Large intestine (tissue), 3 donors: ENCODE data around the gene GLB1L2. TPM values are rescaled to one million over a fixed set of nuclear protein-coding genes. Genes with fewer than 3 reads are reported as not detected.
A peak's percentile ranks its signal among the peaks of the same experiment; 100 is the strongest.

Experiments
- DNase-seq, 2 donors: peaks; one replicate each; pipeline versions ENCODE4 v3.0.0 to v3.0.0-alpha.2; 2013
- H3K27ac ChIP-seq: one replicate; pipeline ENCODE4 v1.5.1; 2013; ENCODE audit warnings: low read length
- H3K27me3 ChIP-seq: 2 replicates; pipeline ENCODE4 v1.6.1; 2013; ENCODE audit warnings: low read length; ENCODE audit not compliant: control insufficient read depth, insufficient read depth
- H3K36me3 ChIP-seq: 2 replicates; pipeline ENCODE4 v1.6.1; 2013; ENCODE audit warnings: low read length; ENCODE audit not compliant: control insufficient read depth, insufficient read depth
- H3K4me1 ChIP-seq: one replicate; pipeline ENCODE4 v1.6.1; 2013; ENCODE audit warnings: low read length; ENCODE audit not compliant: control insufficient read depth, insufficient read depth
- H3K4me3 ChIP-seq: one replicate; pipeline ENCODE4 v1.5.1; 2013; ENCODE audit warnings: low read length
- H3K9me3 ChIP-seq: one replicate; pipeline ENCODE4 v1.6.1; 2013; ENCODE audit warnings: mild to moderate bottlenecking, low read depth, low read length, moderate library complexity; ENCODE audit not compliant: control insufficient read depth
- WGBS: methylation state at CpG from one replicate; pipeline ENCODE4 v1.1.5; 2013; ENCODE audit warnings: low lambda C conversion rate; ENCODE audit not compliant: insufficient coverage; 5-methylcytosine and 5-hydroxymethylcytosine counted together
- polyA plus RNA-seq: library from polyadenylated mRNA; unstranded; fragments of 120-200 nt; gene quantifications from one replicate; pipeline ENCODE4 v1.2.1, GENCODE V29; 2013

Gene GLB1L2
- polyA plus RNA-seq, 1 donor, result 6.7 TPM

DNA sequence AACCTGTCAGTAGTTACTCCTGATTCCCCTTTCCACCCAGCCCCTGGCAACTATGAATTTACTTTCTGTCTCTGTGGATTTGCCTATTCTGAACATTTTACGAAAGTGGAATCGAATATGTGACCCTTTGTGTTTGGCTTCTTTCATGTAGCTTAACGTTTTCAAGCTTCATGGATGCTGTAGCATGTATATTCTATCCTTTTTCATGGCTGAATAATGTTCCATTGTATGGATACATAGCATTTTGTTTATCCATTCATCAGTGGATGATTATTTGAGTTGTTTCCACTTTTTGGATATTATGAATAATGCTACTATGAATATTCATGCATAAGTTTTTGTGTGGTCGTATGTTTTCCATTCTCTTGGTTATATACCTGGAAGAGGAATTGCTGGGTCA is 9.2 kb upstream of the GLB1L2 start:
- Histone ChIP-seq H3K36me3 (no peaks in the 10 kb centered on the region), H3K4me1 (no peaks in the 10 kb centered on the region), H3K9me3 (peaks cover 4% of the 10 kb centered on the region), H3K27me3 (no peaks in the 10 kb centered on the region), H3K4me3 (no peak overlapping the region), H3K27ac (no peak overlapping the region)
- no peak for DNase-seq
- WGBS, result 92% methylated on average over 2 of the region's 4 CpGs

DNA sequence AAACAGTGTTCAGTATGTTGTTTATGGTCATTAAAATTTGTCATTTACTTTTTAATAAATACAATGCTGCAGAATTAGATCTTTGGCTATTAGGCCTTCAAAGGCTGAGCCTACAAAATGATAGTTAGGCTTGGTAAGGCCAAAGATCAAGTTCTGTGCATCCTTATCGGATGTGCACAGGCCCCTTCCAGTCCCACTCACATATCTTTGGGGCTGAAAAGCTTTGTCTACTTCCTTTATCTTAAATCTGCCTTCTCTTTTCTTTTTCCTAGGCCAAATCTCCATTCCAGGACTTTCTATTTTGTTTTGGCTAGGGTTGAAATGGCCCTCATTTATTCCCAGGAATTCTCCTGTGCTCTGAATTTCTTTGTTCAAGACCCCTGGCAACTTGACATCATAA is 3.4 kb upstream of the GLB1L2 start:
- H3K9me3 ChIP-seq, result no peaks in the 10 kb centered on the region
- H3K36me3 ChIP-seq, result no peaks in the 10 kb centered on the region
- peaks cover 13% of the 10 kb centered on the region for H3K4me1 ChIP-seq
- WGBS, result no CpG with 5 or more reads among the region's 1 CpG
- peaks cover 33% of the 10 kb centered on the region for H3K27me3 ChIP-seq
- H3K27ac ChIP-seq, result no peak overlapping the region
- no peak for DNase-seq
- no peak overlapping the region for H3K4me3 ChIP-seq

DNA sequence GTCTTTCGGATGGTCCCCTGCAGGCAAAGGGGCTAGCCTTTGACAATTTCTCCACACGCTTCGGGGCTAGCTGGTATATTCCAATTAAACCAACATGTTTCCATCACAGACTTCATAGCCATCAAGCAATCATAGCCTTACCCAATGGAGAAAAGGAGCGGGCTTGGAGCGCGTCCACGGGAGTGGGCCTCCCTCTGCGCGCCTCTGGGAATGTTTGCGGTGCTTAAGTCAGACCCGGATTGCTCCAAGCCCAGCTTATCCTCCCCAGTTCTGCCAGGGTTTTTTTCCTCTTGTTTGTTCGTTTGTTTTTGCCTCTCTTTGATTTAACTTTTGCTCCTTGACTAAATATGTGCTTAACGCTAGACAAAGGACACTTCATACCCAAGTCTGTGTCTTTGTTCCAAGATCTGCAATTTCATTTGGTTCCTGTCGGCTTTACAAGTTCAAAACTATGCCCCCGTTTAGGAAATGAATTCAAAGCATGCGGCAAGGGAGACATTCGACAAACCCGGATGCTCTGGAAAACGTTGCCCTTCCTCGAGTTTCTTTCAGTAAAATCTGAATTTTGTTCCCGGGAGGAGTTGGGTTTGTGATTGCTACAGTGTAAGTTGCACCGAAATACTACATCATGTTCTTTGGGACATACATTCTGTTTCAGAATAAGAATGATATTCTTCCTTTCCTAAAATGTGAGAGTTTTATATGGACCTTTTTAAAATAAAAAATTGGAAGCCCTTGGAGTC is 1.0 kb upstream of the GLB1L2 start:
- H3K4me1 ChIP-seq, result peaks cover 13% of the 10 kb centered on the region
- H3K36me3 ChIP-seq, result no peaks in the 10 kb centered on the region
- peaks cover 39% of the 10 kb centered on the region for H3K27me3 ChIP-seq
- H3K4me3 ChIP-seq, result peak overlapping the region; percentile 43
- H3K27ac ChIP-seq, result no peak overlapping the region
- no peaks in the 10 kb centered on the region for H3K9me3 ChIP-seq
- DNase-seq, result peak in 1 of 2 donors; percentile 11
- WGBS, result 0% methylated on average over 1 of the region's 22 CpGs

DNA sequence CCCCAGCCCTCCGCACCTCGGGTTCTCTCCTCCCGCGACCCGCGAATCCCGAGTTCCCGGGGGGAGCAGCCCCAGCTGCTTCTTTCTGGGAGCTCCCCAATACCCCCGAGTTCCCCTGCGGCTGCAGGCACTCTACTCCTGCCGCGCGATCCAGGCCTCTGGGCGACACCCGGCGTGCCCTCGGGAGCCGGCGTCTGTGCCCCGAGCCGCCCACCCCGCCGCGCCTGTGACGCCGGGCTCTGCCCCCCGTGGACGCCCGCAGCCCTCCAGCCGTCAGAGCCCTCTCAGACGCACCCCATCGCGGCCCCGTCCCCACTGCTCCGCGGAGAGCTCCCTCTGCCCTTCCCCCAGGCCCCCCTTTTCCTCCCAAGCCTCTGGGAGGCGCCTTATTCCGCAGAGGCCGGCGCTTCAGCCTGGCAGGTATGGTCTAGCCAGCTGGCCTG is 422 bp downstream of the GLB1L2 start:
- Histone ChIP-seq H3K27me3 (peaks cover 39% of the 10 kb centered on the region), H3K4me1 (peaks cover 13% of the 10 kb centered on the region), H3K9me3 (no peaks in the 10 kb centered on the region), H3K36me3 (no peaks in the 10 kb centered on the region), H3K4me3 (peak overlapping the region; percentile 57), H3K27ac (no peak overlapping the region)
- DNase-seq, result peak; percentile 8 to 46
- WGBS, result no CpG with 5 or more reads among the region's 40 CpGs

DNA sequence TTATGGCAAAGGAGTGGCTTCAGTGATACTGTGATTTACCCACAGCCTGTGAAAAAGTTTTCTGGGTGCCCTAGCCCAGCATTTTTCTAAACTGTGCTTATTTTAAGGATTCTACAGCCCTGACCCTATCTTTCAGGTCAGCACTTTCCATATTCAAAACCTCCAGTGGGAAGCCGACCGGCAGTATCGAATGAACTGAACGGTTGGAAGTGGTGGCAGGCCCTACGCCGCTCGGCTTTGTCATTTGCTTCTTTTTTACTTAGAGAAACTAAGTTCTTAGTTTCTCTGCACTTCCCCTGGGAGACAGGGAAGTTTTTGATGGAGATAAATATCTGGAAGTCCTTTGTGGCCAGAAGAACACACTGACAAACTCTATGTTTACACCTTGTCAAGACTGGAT is 994 bp downstream of the GLB1L2 start:
- no peak overlapping the region for H3K27ac ChIP-seq
- peaks cover 13% of the 10 kb centered on the region for H3K4me1 ChIP-seq
- H3K4me3 ChIP-seq, result no peak overlapping the region
- no peaks in the 10 kb centered on the region for H3K36me3 ChIP-seq
- no CpG with 5 or more reads among the region's 7 CpGs for WGBS
- H3K27me3 ChIP-seq, result peaks cover 39% of the 10 kb centered on the region
- no peak for DNase-seq
- H3K9me3 ChIP-seq, result no peaks in the 10 kb centered on the region

DNA sequence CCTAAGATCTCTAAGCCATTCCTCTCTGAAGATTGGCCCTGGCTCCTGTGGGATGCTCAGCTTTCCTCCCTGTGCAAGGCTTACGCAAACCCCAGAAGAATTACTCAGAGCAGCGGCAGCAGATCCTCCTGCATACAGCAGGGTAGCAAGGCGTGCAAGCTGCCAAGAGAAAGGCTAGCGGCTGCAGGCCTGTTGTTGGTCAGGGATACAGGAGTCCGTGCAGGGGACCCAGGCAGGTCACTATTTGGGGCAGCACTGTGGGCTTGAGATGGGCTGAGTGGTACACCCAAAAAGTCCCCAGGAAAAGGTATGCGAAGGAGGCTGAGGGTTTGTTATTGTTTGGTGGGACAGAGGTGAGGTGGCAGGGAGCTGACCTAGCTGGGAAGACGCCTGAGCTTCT is 1.5 kb downstream of the GLB1L2 start:
- Histone ChIP-seq H3K36me3 (no peaks in the 10 kb centered on the region), H3K4me1 (peaks cover 13% of the 10 kb centered on the region), H3K9me3 (no peaks in the 10 kb centered on the region), H3K27ac (no peak overlapping the region), H3K4me3 (no peak overlapping the region), H3K27me3 (peaks cover 39% of the 10 kb centered on the region)
- no peak for DNase-seq
- WGBS, result no CpG with 5 or more reads among the region's 7 CpGs

DNA sequence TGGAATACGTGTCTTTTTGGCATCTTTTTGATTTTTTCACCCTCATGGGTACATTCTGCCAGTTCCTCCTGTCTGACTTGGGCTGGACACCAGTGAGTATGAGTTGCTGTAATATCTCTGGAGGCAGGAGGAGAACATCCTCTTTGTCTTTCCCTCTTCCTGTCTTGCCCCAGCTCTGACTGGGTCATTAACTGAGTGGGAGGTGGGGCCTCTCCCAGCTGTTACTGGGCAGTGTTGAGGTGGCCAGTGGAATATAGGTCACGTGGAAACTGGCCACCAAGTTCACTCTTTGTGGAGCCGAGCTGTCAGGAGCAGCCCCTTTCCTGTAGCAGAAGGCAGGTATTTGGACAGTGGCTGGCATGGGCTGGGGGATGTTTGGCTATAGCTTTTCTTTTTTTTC is 2.2 kb downstream of the GLB1L2 start:
- peaks cover 13% of the 10 kb centered on the region for H3K4me1 ChIP-seq
- no CpG with 5 or more reads among the region's 3 CpGs for WGBS
- no peaks in the 10 kb centered on the region for H3K36me3 ChIP-seq
- no peak overlapping the region for H3K27ac ChIP-seq
- DNase-seq, result no peak
- H3K4me3 ChIP-seq, result no peak overlapping the region
- peaks cover 39% of the 10 kb centered on the region for H3K27me3 ChIP-seq
- no peaks in the 10 kb centered on the region for H3K9me3 ChIP-seq

DNA sequence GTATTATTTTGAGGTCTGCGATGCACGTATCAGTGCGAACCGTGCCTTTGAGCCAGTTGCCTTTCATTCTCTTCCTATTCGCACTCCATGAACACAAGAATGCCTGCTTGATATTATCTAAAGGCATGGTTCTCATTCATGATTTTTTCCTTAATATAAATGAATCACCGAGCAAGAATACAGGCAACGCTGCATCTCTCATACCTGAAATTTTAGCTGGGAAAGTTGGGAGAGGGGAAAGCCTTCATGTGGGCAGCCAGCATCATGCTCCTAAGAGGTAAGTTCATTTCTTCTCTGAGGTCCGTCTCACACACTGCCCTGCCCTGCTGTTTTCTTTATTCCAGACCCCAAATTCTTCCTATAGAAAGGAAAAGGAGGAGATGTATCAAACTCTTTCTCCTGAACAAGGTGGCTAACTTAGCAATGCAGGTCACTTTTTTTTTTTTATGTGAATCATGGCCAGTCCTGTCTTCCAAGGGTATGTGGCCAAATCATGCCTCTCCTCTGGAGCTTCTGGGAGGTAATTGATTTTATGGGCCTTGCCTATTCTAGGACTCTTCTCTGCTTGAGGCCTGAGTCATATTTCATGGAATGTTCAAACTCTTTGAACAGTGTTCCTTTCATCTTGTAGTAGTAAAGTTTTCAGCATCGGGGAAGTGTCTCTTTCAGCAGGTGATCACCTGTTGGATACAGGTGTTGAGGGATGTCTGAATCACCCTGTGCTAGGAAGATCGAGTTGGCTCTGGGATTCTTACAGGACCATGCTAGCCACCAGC is 3.2 kb downstream of the GLB1L2 start:
- no peaks in the 10 kb centered on the region for H3K36me3 ChIP-seq
- 100% methylated on average over 1 of the region's 10 CpGs for WGBS
- H3K4me3 ChIP-seq, result no peak overlapping the region
- H3K27ac ChIP-seq, result no peak overlapping the region
- no peak for DNase-seq
- no peaks in the 10 kb centered on the region for H3K9me3 ChIP-seq
- H3K4me1 ChIP-seq, result peaks cover 13% of the 10 kb centered on the region
- peaks cover 34% of the 10 kb centered on the region for H3K27me3 ChIP-seq

DNA sequence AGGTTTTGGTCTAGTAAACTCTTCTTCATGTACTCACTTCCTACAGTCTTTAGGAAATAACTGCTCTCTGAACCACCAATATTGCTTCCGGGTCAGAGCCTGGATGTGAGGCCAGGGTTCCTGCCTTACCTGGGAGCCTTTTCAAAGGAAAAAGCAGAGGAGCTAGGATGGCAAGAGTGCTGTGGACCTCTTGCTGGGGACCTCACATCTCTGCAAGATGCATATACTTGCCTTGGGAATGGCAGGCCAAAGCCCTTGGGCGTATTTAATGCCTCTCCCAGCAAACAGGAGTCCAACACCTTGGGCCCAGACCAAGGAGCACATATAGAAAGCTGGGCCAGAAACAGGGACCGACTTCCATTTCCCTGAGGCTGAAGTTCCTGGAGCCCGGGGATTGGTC is 5.3 kb downstream of the GLB1L2 start:
- Histone ChIP-seq H3K27me3 (peaks cover 19% of the 10 kb centered on the region), H3K4me3 (no peak overlapping the region), H3K9me3 (no peaks in the 10 kb centered on the region), H3K4me1 (peaks cover 5% of the 10 kb centered on the region), H3K27ac (no peak overlapping the region), H3K36me3 (no peaks in the 10 kb centered on the region)
- WGBS, result no CpG with 5 or more reads among the region's 4 CpGs
- DNase-seq, result no peak

DNA sequence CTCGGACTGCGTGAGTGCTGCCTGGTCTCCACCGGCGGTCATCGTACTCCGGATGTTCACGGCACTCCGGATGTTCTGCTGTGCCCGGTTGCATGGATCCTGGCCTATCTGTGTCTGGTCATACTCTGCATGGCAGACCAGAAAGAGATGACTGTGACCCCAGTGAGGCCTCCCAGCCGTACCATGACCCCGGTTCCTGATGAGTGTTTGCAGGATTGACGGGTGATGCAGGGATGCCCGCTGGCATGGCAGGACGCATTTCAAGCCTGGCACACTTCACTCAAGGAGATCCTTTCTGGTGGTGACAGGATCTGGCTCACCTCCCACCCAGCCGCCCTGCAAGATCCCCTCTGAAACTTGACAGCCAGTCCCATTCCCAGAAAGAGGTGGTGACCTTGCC is 6.3 kb downstream of the GLB1L2 start:
- Histone ChIP-seq H3K36me3 (no peaks in the 10 kb centered on the region), H3K4me1 (no peaks in the 10 kb centered on the region), H3K9me3 (no peaks in the 10 kb centered on the region), H3K27me3 (peaks cover 10% of the 10 kb centered on the region), H3K27ac (no peak overlapping the region), H3K4me3 (no peak overlapping the region)
- no peak for DNase-seq
- WGBS, result no CpG with 5 or more reads among the region's 15 CpGs
